Stimulated activated CD4-positive, alpha-beta T cell treated with anti-CD3 and anti-CD28 coated beads, Interleukin-1b, Interleukin-23, amount 100 ng/mL, for 48 hours (primary cell): ENCODE measurements around the gene PLEK.
"Not testable (repeated sequence)": the region's sequence is repeated elsewhere in the genome, so short reads cannot be mapped to it uniquely, and the experiment has no call there.

Experiments used
- DNase-seq: peaks from one replicate; pipeline ENCODE4 v3.0.0-alpha.2; 2020

PLEK gene

GRCh38 chr2:68386365-68386764 lies 21.3 kb downstream of the PLEK start:
- DNase-seq, result no peak

GRCh38 chr2:68387408-68388350 lies 22.6 kb downstream of the PLEK start:
- DNase-seq, result no peak

GRCh38 chr2:68388358-68388757 lies 23.3 kb downstream of the PLEK start:
- DNase-seq, result no peak

GRCh38 chr2:68388772-68389171 lies 23.7 kb downstream of the PLEK start:
- no peak for DNase-seq

GRCh38 chr2:68390114-68390513 lies 25.0 kb downstream of the PLEK start:
- DNase-seq, result no peak

GRCh38 chr2:68390586-68390985 lies 25.5 kb downstream of the PLEK start:
- DNase-seq, result no peak

- no peak for DNase-seq
Observed at GRCh38 chr2:68391099-68391498, 26.0 kb downstream of the PLEK start.

- no peak for DNase-seq
Observed at GRCh38 chr2:68391869-68392268, 26.8 kb downstream of the PLEK start.

DNA sequence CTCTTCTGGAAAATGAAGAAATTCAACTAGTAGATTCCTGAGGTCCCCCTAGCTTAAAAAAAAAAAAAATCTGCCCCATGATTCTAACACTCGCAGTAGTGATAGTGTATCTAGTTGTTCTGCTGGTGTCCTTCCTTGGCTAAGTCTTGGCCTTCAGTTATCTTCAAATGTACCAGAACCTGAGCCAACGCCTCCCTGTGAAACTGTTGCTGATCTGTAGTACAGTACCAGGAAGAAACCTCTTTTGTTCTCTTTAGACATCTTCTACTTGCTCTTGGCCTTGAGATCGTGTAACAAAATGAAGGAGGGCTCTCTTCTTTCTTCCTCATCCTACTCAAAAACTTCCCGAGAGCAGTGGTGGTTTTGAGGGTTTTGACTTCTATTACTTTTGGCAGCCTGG lies 31.0 kb downstream of the PLEK start:
- no peak for DNase-seq

GRCh38 chr2:68397704-68398263 lies 32.7 kb downstream of the PLEK start:
- not testable (repeated sequence) for DNase-seq

GRCh38 chr2:68403199-68403644 lies 38.1 kb downstream of the PLEK start:
- no peak for DNase-seq

- no peak for DNase-seq
Observed at GRCh38 chr2:68404164-68404563, 39.1 kb downstream of the PLEK start.

GRCh38 chr2:68404893-68405799 lies 40.1 kb downstream of the PLEK start:
- no peak for DNase-seq

GRCh38 chr2:68411397-68412126 lies 46.5 kb downstream of the PLEK start:
- no peak for DNase-seq

GRCh38 chr2:68412127-68412819 lies 47.2 kb downstream of the PLEK start:
- DNase-seq, result no peak

DNA sequence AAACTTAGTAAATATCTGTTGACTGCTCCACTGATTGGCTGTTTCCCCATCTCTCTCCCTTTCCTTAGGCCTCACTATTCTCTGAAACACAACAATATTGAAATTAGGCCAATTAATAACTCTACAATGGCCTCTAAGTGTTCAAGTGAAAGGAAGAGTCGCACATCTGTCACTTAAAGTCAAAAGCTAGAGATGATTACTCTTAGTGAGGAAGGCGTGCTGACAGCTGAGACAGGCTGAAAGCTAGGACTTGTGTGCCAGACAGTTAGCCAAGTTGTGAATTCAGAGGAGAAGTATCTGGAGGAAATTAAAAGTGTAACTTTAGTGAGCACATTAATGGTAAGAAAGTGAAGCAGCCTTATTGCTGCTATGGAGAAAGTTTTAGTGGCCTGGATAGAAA lies 48.4 kb downstream of the PLEK start:
- no peak for DNase-seq

DNA sequence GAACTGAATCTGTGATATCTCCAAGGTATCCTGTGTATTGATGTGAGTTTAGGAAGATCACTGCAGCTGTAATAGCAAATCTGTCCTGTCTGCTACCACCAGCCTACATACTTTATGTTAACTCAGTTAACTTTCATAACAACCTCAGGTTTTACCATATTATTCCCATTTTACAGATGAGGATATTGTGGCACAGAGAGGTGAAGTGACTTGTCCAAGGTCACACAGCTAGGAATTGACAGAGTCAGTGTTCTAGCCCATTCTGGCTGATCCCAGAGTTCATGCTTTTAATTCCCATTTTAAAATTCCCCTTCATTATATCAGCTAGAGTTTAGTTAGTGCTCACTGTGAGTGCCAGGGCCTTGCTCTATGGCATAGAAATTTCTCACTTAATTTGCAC lies 49.4 kb downstream of the PLEK start:
- no peak for DNase-seq

- DNase-seq, result no peak
Observed at GRCh38 chr2:68414876-68415275, 49.8 kb downstream of the PLEK start.

- no peak for DNase-seq
Observed at GRCh38 chr2:68415521-68415920, 50.4 kb downstream of the PLEK start.

- DNase-seq, result no peak
Observed at GRCh38 chr2:68416081-68416675, 51.1 kb downstream of the PLEK start.

- DNase-seq, result no peak
Observed at GRCh38 chr2:68417926-68418325, 52.8 kb downstream of the PLEK start.

GRCh38 chr2:68418419-68418818 lies 53.3 kb downstream of the PLEK start:
- no peak for DNase-seq
